Esophagus muscularis mucosa (tissue), 4 donors: Measurements from ENCODE around the gene PRSS33. TPM values are rescaled to one million over a fixed set of nuclear protein-coding genes. Genes with fewer than 3 reads are reported as not detected.

Experiments
- DNase-seq: peaks from one replicate; pipeline ENCODE4 v3.0.0-alpha.2; 2017; ENCODE audit errors: extremely low spot score
- H3K27ac ChIP-seq, 4 donors: fragments of 200-600 bp; sonication (generic); replicated peaks in 1 of 4; 1 replicate in 3 of 4; 2 replicates in 1 of 4; pipeline ENCODE4 v1.5.1; 2016 to 2019; ENCODE audit warnings: mild to moderate bottlenecking in 1 of 4
- H3K27me3 ChIP-seq, 4 donors: fragments of 200-600 bp; sonication (generic); one replicate each; pipeline versions ENCODE4 v1.5.1 to v1.6.0; 2016 to 2019
- H3K36me3 ChIP-seq, 4 donors: fragments of 200-600 bp; sonication (generic); one replicate each; pipeline ENCODE4 v1.5.1; 2016 to 2019
- H3K4me1 ChIP-seq, 4 donors: fragments of 200-600 bp; sonication (generic); one replicate each; pipeline ENCODE4 v1.5.1; 2016 to 2019
- H3K4me3 ChIP-seq, 4 donors: fragments of 200-600 bp; sonication (generic); 1 replicate in 2 of 4; 2 replicates in 2 of 4; pipeline ENCODE4 v1.5.1; 2016 to 2019; ENCODE audit warnings: mild to moderate bottlenecking in 4 of 4, moderate library complexity in 1 of 4
- H3K9me3 ChIP-seq, 4 donors: fragments of 200-600 bp; sonication (generic); 1 replicate in 3 of 4; 2 replicates in 1 of 4; pipeline ENCODE4 v1.5.1; 2016 to 2019
- EP300 ChIP-seq: sonication (generic); formaldehyde crosslinking; IDR thresholded peaks from one replicate; pipeline ENCODE4 v1.6.1; 2017; ENCODE audit warnings: antibody characterized with exemption
- POLR2A ChIP-seq: fragments of 450-650 bp; IDR thresholded peaks from one replicate; pipeline ENCODE4 v1.6.1; 2017; ENCODE audit warnings: antibody characterized with exemption, moderate library complexity, mild to moderate bottlenecking, low read depth
- POLR2AphosphoS5 ChIP-seq, 2 donors: sonication (generic); formaldehyde crosslinking; IDR thresholded peaks; one replicate each; pipeline ENCODE4 v1.6.1; 2017; ENCODE audit warnings: antibody characterized with exemption in 2 of 2
- WGBS: methylation state at CpG from one replicate; pipeline ENCODE4 v1.1.5; 2018; 5-methylcytosine and 5-hydroxymethylcytosine counted together
- intact Hi-C: fragments of 100-400 bp; cut with DNase I; formaldehyde crosslinking; loops from one replicate; pipeline ENCODE4 v1.15.1; 2023
- total RNA-seq, 4 donors: library from RNA; depleted of rRNA; stranded (reverse); fragments of >200 nt; gene quantifications; one replicate each; pipeline versions ENCODE4 v1.1.0 to v1.2.1, GENCODE V29; 2016
- TF ChIP-seq, protein P1 (sequence below), 3 experiments: fragments of 200-600 bp in 2 of 3; fragments of 450-650 bp in 1 of 3; sonication (generic) in 2 of 3; IDR thresholded peaks; one replicate each; pipeline ENCODE4 v1.5.1; 2017 to 2019; ENCODE audit warnings: antibody characterized with exemption in 3 of 3, mild to moderate bottlenecking in 2 of 3, moderate library complexity in 1 of 3

The PRSS33 gene
- total RNA-seq, 4 donors from 2014 or later, result not detected

GRCh38 chr16:2751577-2752034 is 35.8 kb downstream of the PRSS33 start:
- TF ChIP-seq EP300 (no peak), POLR2A (no peak), POLR2AphosphoS5 (IDR thresholded peaks at IDR 0.05) (no peak)
- TF ChIP-seq, protein P1, sequence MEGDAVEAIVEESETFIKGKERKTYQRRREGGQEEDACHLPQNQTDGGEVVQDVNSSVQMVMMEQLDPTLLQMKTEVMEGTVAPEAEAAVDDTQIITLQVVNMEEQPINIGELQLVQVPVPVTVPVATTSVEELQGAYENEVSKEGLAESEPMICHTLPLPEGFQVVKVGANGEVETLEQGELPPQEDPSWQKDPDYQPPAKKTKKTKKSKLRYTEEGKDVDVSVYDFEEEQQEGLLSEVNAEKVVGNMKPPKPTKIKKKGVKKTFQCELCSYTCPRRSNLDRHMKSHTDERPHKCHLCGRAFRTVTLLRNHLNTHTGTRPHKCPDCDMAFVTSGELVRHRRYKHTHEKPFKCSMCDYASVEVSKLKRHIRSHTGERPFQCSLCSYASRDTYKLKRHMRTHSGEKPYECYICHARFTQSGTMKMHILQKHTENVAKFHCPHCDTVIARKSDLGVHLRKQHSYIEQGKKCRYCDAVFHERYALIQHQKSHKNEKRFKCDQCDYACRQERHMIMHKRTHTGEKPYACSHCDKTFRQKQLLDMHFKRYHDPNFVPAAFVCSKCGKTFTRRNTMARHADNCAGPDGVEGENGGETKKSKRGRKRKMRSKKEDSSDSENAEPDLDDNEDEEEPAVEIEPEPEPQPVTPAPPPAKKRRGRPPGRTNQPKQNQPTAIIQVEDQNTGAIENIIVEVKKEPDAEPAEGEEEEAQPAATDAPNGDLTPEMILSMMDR (IDR thresholded peaks at IDR 0.05), result no peak
- WGBS, result 47% methylated on average over 18 of the region's 23 CpGs
- H3K9me3 ChIP-seq, result no peaks in the 10 kb centered on the region
- H3K4me3 ChIP-seq, result peak overlapping the region; percentile 74 to 95 (median 88)
- H3K4me1 ChIP-seq, result peaks cover 36 to 44% (median 41%) of the 10 kb centered on the region in 4 donors
- peak overlapping the region; percentile 98 to 100 (median 100) for H3K27ac ChIP-seq
- H3K27me3 ChIP-seq, result no peaks in the 10 kb centered on the region
- peaks cover 0 to 5% (median 2%) of the 10 kb centered on the region in 4 donors for H3K36me3 ChIP-seq
- no peak for DNase-seq
- intact Hi-C loops, result loop anchor here (2.0 kb wide), 2 partner anchors 21 to 31 kb away; partner anchors contain the start of gene PRSS27

GRCh38 chr16:2749936-2750335 is 37.4 kb downstream of the PRSS33 start:
- TF ChIP-seq EP300 (no peak), POLR2A (no peak), POLR2AphosphoS5 (IDR thresholded peaks at IDR 0.05) (no peak)
- TF ChIP-seq, protein P1 (IDR thresholded peaks at IDR 0.05), result no peak
- no peaks in the 10 kb centered on the region for H3K27me3 ChIP-seq
- no peaks in the 10 kb centered on the region for H3K36me3 ChIP-seq
- WGBS, result 95% methylated on average over 6 of the region's 6 CpGs
- no peak for DNase-seq
- intact Hi-C loops, result no loop called here
- no peak overlapping the region for H3K27ac ChIP-seq
- H3K4me1 ChIP-seq, result peaks cover 19 to 28% (median 24%) of the 10 kb centered on the region in 4 donors
- H3K9me3 ChIP-seq, result no peaks in the 10 kb centered on the region
- no peak overlapping the region for H3K4me3 ChIP-seq

DNA sequence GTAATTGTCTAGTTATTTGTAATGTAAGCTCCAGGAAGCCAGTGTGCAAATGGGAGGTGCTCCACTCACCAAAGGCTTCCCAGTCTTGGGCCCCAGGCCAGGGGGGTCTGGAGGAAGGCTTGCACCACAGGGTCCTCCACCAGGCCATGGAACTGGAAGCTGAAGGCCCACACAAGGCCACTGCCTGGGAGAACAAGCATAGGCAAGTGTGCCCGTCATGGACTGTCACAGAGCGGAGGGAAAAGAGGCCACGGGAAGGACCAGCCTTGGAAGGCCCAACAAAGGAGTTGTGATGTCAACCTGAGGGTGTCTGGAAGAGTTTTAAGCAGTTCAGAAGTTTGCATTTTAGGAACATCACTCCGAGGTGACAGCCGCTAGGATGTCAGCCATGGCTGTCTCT is 37.9 kb downstream of the PRSS33 start:
- DNase-seq, result no peak
- H3K4me1 ChIP-seq, result peaks cover 16 to 23% (median 20%) of the 10 kb centered on the region in 4 donors
- H3K27ac ChIP-seq, result no peak overlapping the region
- no peak overlapping the region for H3K4me3 ChIP-seq
- H3K9me3 ChIP-seq, result no peaks in the 10 kb centered on the region
- TF ChIP-seq EP300, result no peak
- no peak for TF ChIP-seq POLR2A
- no peak for TF ChIP-seq POLR2AphosphoS5 (IDR thresholded peaks at IDR 0.05)
- TF ChIP-seq, protein P1 (IDR thresholded peaks at IDR 0.05), result no peak
- intact Hi-C loops, result no loop called here
- no peaks in the 10 kb centered on the region for H3K36me3 ChIP-seq
- no peaks in the 10 kb centered on the region for H3K27me3 ChIP-seq
- 100% methylated on average over 5 of the region's 5 CpGs for WGBS

DNA sequence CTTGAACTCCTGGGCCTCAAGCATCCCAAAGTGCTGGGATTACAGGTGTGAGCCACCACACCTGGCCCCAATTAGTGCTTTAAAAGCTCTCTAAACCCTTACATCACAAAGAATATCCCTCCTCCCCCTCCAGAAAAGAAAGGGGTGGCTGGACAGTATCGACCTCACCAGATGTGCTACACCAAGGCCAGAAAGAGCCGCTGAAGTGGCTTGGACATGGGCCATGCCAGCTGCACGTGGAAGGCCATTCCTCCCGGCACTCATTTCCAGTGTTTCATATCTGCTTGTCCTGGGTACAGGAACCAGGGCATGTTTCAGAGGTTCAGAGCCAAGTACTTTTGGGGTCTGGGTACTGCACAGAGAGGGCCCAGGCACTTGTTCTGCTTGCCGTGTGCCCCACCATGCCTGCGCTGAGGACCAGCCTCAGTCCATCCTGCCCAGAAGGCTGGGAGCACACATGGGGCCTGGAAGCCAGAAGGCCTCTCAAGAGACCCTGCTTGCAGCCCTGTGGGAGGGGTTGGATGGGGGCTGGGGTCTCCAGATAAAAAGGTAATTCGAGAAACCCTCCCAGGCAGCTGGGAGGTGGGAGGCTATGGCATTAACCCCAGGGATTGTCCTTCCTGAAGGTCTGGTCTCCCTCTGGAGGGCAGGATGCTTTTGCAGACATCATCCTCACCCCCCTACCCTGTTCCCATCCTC is 38.5 kb downstream of the PRSS33 start:
- no peaks in the 10 kb centered on the region for H3K9me3 ChIP-seq
- peaks cover 10 to 17% (median 14%) of the 10 kb centered on the region in 4 donors for H3K4me1 ChIP-seq
- H3K4me3 ChIP-seq, result no peak overlapping the region
- no peaks in the 10 kb centered on the region for H3K36me3 ChIP-seq
- no peak for DNase-seq
- no peaks in the 10 kb centered on the region for H3K27me3 ChIP-seq
- WGBS, result 80% methylated on average over 6 of the region's 7 CpGs
- intact Hi-C loops, result no loop called here
- H3K27ac ChIP-seq, result no peak overlapping the region
- TF ChIP-seq, protein P1 (IDR thresholded peaks at IDR 0.05), result no peak
- TF ChIP-seq POLR2A (no peak), EP300 (no peak), POLR2AphosphoS5 (IDR thresholded peaks at IDR 0.05) (no peak)
